SU-DHL-6 (cell line): ENCODE measurements around the gene PID1.

Source experiments
- H2AFZ ChIP-seq: fragments of 200-600 bp; sonication (generic); 2 replicates; pipeline ENCODE4 v1.6.1; 2014; ENCODE audit warnings: low read depth, mild to moderate bottlenecking, moderate library complexity, mixed read lengths, antibody characterized with exemption, low read length; ENCODE audit not compliant: severe bottlenecking
- H3F3A ChIP-seq: fragments of 200-600 bp; shearing (Covaris generic); 2 replicates; pipeline ENCODE4 v1.6.0; 2016; ENCODE audit warnings: antibody characterized with exemption, mild to moderate bottlenecking; ENCODE audit not compliant: insufficient read depth
- H3K27ac ChIP-seq: fragments of 200-600 bp; sonication (generic); 2 replicates; pipeline ENCODE4 v1.5.1; 2016; ENCODE audit warnings: low read depth, mild to moderate bottlenecking, low read length, moderate library complexity, mixed read lengths
- H3K27me3 ChIP-seq: fragments of 200-600 bp; sonication (generic), shearing (Covaris generic); 2 replicates; pipeline ENCODE4 v1.6.0; 2014; ENCODE audit warnings: mild to moderate bottlenecking, low read length
- H3K36me3 ChIP-seq: fragments of 200-600 bp; sonication (generic); 2 replicates; pipeline ENCODE4 v1.6.1; 2014; ENCODE audit warnings: mild to moderate bottlenecking, low read length, mixed read lengths
- H3K4me2 ChIP-seq: fragments of 300-600, 200-600 bp; shearing (Covaris generic), sonication (generic); 2 replicates; pipeline ENCODE4 v1.6.0; 2014; ENCODE audit warnings: low read length, low read depth, mild to moderate bottlenecking; ENCODE audit not compliant: poor library complexity, severe bottlenecking
- H3K4me3 ChIP-seq: fragments of 200-600 bp; sonication (generic); 2 replicates; pipeline ENCODE4 v1.5.1; 2014; ENCODE audit warnings: antibody characterized with exemption, low read length, mild to moderate bottlenecking, mixed read lengths; ENCODE audit not compliant: insufficient read depth, poor library complexity, severe bottlenecking
- H3K79me2 ChIP-seq: fragments of 200-600 bp; sonication (generic); 2 replicates; pipeline ENCODE4 v1.6.1; 2014; ENCODE audit warnings: mild to moderate bottlenecking, low read length, moderate library complexity; ENCODE audit not compliant: insufficient read depth
- H3K9ac ChIP-seq: fragments of 200-600 bp; sonication (generic); 2 replicates; pipeline ENCODE4 v1.7.0; 2014; ENCODE audit warnings: mild to moderate bottlenecking, low read length
- H3K9me2 ChIP-seq: fragments of 200-600 bp; sonication (generic); replicated peaks from 2 replicates; pipeline ENCODE4 v1.6.1; 2014; ENCODE audit warnings: low read length; ENCODE audit not compliant: insufficient read depth
- H3K9me3 ChIP-seq: fragments of 200-600 bp; sonication (generic); 2 replicates; pipeline ENCODE4 v1.6.1; 2014; ENCODE audit warnings: low read length, mixed read lengths; ENCODE audit not compliant: insufficient read depth
- H4K20me1 ChIP-seq: fragments of 200-600 bp; sonication (generic); 2 replicates; pipeline ENCODE4 v1.6.1; 2014; ENCODE audit warnings: low read depth, mild to moderate bottlenecking, antibody characterized with exemption, low read length, moderate library complexity, mixed read lengths
- CTCF ChIP-seq: fragments of 200-600 bp; sonication (generic); IDR thresholded peaks from one replicate; pipeline ENCODE4 v1.5.1; 2017; ENCODE audit warnings: antibody characterized with exemption, mild to moderate bottlenecking, low read length, moderate library complexity; ENCODE audit not compliant: insufficient read depth, poor library complexity, severe bottlenecking
- EZH2phosphoT487 ChIP-seq: fragments of 200-600 bp; sonication (generic), shearing (Covaris generic); conservative IDR thresholded peaks from 2 replicates; pipeline ENCODE4 v1.6.1; 2018; ENCODE audit warnings: mild to moderate bottlenecking, antibody characterized with exemption, low read length, moderate library complexity, mixed read lengths

PID1 gene

GRCh38 chr2:229297247-229297646, 26.2 kb upstream of the PID1 start:
- Histone ChIP-seq H3K4me3 (no peak overlapping the region), H3K27me3 (no peaks in the 10 kb centered on the region), H3K36me3 (no peaks in the 10 kb centered on the region), H2AFZ (no peak overlapping the region), H3K79me2 (no peaks in the 10 kb centered on the region), H3F3A (no peaks in the 10 kb centered on the region), H4K20me1 (no peaks in the 10 kb centered on the region), H3K27ac (no peak overlapping the region), H3K9ac (no peak overlapping the region), H3K9me2 (no peaks in the 10 kb centered on the region), H3K4me2 (no peak overlapping the region), H3K9me3 (no peaks in the 10 kb centered on the region)
- TF ChIP-seq CTCF (no peak), EZH2phosphoT487 (no peak)

GRCh38 chr2:229296536-229296935, 25.4 kb upstream of the PID1 start:
- no peaks in the 10 kb centered on the region for H3K79me2 ChIP-seq
- no peak overlapping the region for H3K27ac ChIP-seq
- no peaks in the 10 kb centered on the region for H4K20me1 ChIP-seq
- H3F3A ChIP-seq: no peaks in the 10 kb centered on the region
- H3K4me2 ChIP-seq: no peak overlapping the region
- no peak overlapping the region for H3K4me3 ChIP-seq
- no peaks in the 10 kb centered on the region for H3K9me3 ChIP-seq
- H3K9me2 ChIP-seq: no peaks in the 10 kb centered on the region
- TF ChIP-seq CTCF (no peak), EZH2phosphoT487 (no peak)
- no peak overlapping the region for H2AFZ ChIP-seq
- H3K9ac ChIP-seq: no peak overlapping the region
- no peaks in the 10 kb centered on the region for H3K27me3 ChIP-seq
- no peaks in the 10 kb centered on the region for H3K36me3 ChIP-seq

GRCh38 chr2:229296016-229296415, 24.9 kb upstream of the PID1 start:
- H3K9me2 ChIP-seq: no peaks in the 10 kb centered on the region
- no peaks in the 10 kb centered on the region for H4K20me1 ChIP-seq
- H3K4me2 ChIP-seq: no peak overlapping the region
- no peak overlapping the region for H3K9ac ChIP-seq
- H3K27ac ChIP-seq: no peak overlapping the region
- H3K9me3 ChIP-seq: no peaks in the 10 kb centered on the region
- TF ChIP-seq EZH2phosphoT487 (no peak), CTCF (no peak)
- H3F3A ChIP-seq: no peaks in the 10 kb centered on the region
- H2AFZ ChIP-seq: no peak overlapping the region
- H3K27me3 ChIP-seq: no peaks in the 10 kb centered on the region
- H3K79me2 ChIP-seq: no peaks in the 10 kb centered on the region
- no peaks in the 10 kb centered on the region for H3K36me3 ChIP-seq
- no peak overlapping the region for H3K4me3 ChIP-seq

GRCh38 chr2:229287823-229288222, 16.7 kb upstream of the PID1 start:
- no peaks in the 10 kb centered on the region for H3K79me2 ChIP-seq
- H3K9ac ChIP-seq: no peak overlapping the region
- no peaks in the 10 kb centered on the region for H3F3A ChIP-seq
- H4K20me1 ChIP-seq: no peaks in the 10 kb centered on the region
- H3K27me3 ChIP-seq: no peaks in the 10 kb centered on the region
- no peak overlapping the region for H3K4me2 ChIP-seq
- H3K27ac ChIP-seq: no peak overlapping the region
- no peak for TF ChIP-seq EZH2phosphoT487
- no peak for TF ChIP-seq CTCF
- H3K9me2 ChIP-seq: no peaks in the 10 kb centered on the region
- H2AFZ ChIP-seq: no peak overlapping the region
- H3K36me3 ChIP-seq: no peaks in the 10 kb centered on the region
- no peak overlapping the region for H3K4me3 ChIP-seq
- H3K9me3 ChIP-seq: no peaks in the 10 kb centered on the region
